Measurements from ENCODE around the gene VAMP5. TPM values are rescaled to one million over a fixed set of nuclear protein-coding genes. Genes with fewer than 3 reads are reported as not detected.
A peak's percentile ranks its signal among the peaks of the same experiment; 100 is the strongest.

Gene VAMP5
- total RNA-seq, 1 experiment from 2014 or later = 0.59 TPM

GRCh38 chr2:85561280-85562212, 22.7 kb upstream of the VAMP5 start, which contains the start of gene GGCX:
TSS of gene GGCX (minus strand) at chr2:85561493. CDS start at chr2:85561428, 65 bp downstream.
- H3K4me2 ChIP-seq (ENCODE audit: insufficient read depth, insufficient read length, low read length) = peak within 1 kb of the TSS; percentile 56
- Mint-ChIP-seq H3K9me3 (no peaks in the 10 kb centered on the region), H3K27me3 (ENCODE audit: low read depth) (peaks cover 21% of the 10 kb centered on the region), H3K36me3 (ENCODE audit: insufficient read depth in 1 of 3, low read depth in 3 of 3) (peaks cover 7 to 10% (median 7%) of the 10 kb centered on the region in 3 experiments), H3K27ac (peak within 1 kb of the TSS; percentile 99), H3K4me1 (peaks cover 12 to 13% of the 10 kb centered on the region in 2 experiments; a peak in 3 of 4 replicates), H3K4me3 (peak within 1 kb of the TSS; percentile 91 to 97)
- H4K91ac ChIP-seq (ENCODE audit: insufficient read length, low read depth, low read length) = no peak within 1 kb of the TSS
- H2BK5ac ChIP-seq (ENCODE audit: insufficient read length, low read length) = no peak within 1 kb of the TSS
- no peaks in the 10 kb centered on the region for H3K9me3 ChIP-seq (ENCODE audit: control insufficient read depth, low read depth, low read length)
- H3T11ph ChIP-seq (ENCODE audit: low read length) = no peak within 1 kb of the TSS
- no peak within 1 kb of the TSS for H2BK15ac ChIP-seq (ENCODE audit: low read depth, low read length)
- H4K5ac ChIP-seq (ENCODE audit: insufficient read length, low read depth, low read length) = no peak within 1 kb of the TSS
- no peak within 1 kb of the TSS for H3K56ac ChIP-seq (ENCODE audit: insufficient read length, low read depth, low read length)
- H4K20me1 ChIP-seq (ENCODE audit: control insufficient read depth, insufficient read depth, insufficient read length) = no peaks in the 10 kb centered on the region
- whole genome bisulfite sequencing (ENCODE audit: extremely low coverage, insufficient read length, low lambda C conversion rate) = no CpG with 5 or more reads among the region's 64 CpGs
- no peak within 1 kb of the TSS for H2BK20ac ChIP-seq (ENCODE audit: low read depth, low read length, poor library complexity, severe bottlenecking)
- H3K18ac ChIP-seq (ENCODE audit: insufficient read length, low read depth, low read length) = peak within 1 kb of the TSS; percentile 71
- no peaks in the 10 kb centered on the region for H3K27me3 ChIP-seq (ENCODE audit: insufficient read depth, low read length)
- H4K8ac ChIP-seq (replicated peaks; ENCODE audit: insufficient read length, low read depth, low read length) = no peak within 1 kb of the TSS
- TF ChIP-seq, protein P1, sequence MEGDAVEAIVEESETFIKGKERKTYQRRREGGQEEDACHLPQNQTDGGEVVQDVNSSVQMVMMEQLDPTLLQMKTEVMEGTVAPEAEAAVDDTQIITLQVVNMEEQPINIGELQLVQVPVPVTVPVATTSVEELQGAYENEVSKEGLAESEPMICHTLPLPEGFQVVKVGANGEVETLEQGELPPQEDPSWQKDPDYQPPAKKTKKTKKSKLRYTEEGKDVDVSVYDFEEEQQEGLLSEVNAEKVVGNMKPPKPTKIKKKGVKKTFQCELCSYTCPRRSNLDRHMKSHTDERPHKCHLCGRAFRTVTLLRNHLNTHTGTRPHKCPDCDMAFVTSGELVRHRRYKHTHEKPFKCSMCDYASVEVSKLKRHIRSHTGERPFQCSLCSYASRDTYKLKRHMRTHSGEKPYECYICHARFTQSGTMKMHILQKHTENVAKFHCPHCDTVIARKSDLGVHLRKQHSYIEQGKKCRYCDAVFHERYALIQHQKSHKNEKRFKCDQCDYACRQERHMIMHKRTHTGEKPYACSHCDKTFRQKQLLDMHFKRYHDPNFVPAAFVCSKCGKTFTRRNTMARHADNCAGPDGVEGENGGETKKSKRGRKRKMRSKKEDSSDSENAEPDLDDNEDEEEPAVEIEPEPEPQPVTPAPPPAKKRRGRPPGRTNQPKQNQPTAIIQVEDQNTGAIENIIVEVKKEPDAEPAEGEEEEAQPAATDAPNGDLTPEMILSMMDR (conservative IDR thresholded peaks at IDR 0.05) = no peak
- no peaks in the 10 kb centered on the region for H3K4me1 ChIP-seq (ENCODE audit: insufficient read depth, low read length)
- no peak within 1 kb of the TSS for H2AK5ac ChIP-seq (ENCODE audit: insufficient read length, low read length)
- peak; percentile 97 for DNase-seq
- no peak within 1 kb of the TSS for H2BK120ac ChIP-seq (ENCODE audit: low read depth, low read length, poor library complexity, severe bottlenecking)
- no peaks in the 10 kb centered on the region for H3K23me2 ChIP-seq (ENCODE audit: insufficient read length, low read depth, low read length, poor library complexity, severe bottlenecking)
- H2AFZ ChIP-seq (ENCODE audit: low read length) = no peak within 1 kb of the TSS
- H3K9ac ChIP-seq (ENCODE audit: extremely low read depth, insufficient read length, low read length) = peak within 1 kb of the TSS; percentile 81
- H3K79me1 ChIP-seq (ENCODE audit: insufficient read depth, low read depth, low read length, poor library complexity, severe bottlenecking) = no peaks in the 10 kb centered on the region
- peak within 1 kb of the TSS; percentile 43 for H3K27ac ChIP-seq (ENCODE audit: insufficient read length, low read depth, low read length)
- H3K23ac ChIP-seq (ENCODE audit: insufficient read length, low read depth, low read length) = no peak within 1 kb of the TSS
- H3K4ac ChIP-seq (ENCODE audit: low read depth, low read length) = no peak within 1 kb of the TSS
- H2BK12ac ChIP-seq (ENCODE audit: insufficient read length, low read depth, low read length) = no peak within 1 kb of the TSS
- H3K14ac ChIP-seq (ENCODE audit: insufficient read depth, low read length) = peak within 1 kb of the TSS; percentile 90
- peaks cover 5% of the 10 kb centered on the region; the same call in 1 of the 2 replicates for H3K79me2 ChIP-seq (ENCODE audit: insufficient read depth, low read length)

All from H9 (cell line).